ENCODE results near the gene MLF1. TPM values are rescaled to one million over a fixed set of nuclear protein-coding genes. Genes with fewer than 3 reads are reported as not detected.

MLF1 gene
- total RNA-seq, 1 experiment from 2014 or later: 20.4 TPM

DNA sequence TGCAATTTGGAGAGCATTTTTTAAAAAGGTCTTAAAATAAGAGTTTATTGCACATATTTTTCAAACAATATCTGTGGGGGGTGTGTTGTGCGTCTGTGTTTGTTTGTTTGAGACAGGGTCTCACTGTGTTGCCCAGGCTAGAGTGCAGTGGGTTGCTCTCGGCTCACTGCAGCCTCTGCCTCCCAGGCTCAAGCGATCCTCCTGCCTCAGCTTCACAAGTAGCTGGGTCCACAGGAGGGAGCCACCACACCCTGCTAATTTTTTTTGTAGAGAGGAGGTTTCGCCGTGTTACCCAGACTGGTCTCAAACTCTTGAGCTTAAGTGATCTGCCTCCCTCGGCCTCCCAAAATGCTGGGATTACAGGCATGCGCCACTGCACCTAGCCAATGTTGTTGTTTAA is 2.7 kb downstream of the MLF1 start:
- TF ChIP-seq, protein P1, sequence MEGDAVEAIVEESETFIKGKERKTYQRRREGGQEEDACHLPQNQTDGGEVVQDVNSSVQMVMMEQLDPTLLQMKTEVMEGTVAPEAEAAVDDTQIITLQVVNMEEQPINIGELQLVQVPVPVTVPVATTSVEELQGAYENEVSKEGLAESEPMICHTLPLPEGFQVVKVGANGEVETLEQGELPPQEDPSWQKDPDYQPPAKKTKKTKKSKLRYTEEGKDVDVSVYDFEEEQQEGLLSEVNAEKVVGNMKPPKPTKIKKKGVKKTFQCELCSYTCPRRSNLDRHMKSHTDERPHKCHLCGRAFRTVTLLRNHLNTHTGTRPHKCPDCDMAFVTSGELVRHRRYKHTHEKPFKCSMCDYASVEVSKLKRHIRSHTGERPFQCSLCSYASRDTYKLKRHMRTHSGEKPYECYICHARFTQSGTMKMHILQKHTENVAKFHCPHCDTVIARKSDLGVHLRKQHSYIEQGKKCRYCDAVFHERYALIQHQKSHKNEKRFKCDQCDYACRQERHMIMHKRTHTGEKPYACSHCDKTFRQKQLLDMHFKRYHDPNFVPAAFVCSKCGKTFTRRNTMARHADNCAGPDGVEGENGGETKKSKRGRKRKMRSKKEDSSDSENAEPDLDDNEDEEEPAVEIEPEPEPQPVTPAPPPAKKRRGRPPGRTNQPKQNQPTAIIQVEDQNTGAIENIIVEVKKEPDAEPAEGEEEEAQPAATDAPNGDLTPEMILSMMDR (conservative IDR thresholded peaks at IDR 0.05): peak; percentile 33; the same call in 2 of the 3 replicates
- no peaks in the 10 kb centered on the region; a peak in 1 of 7 replicates for H3K36me3 Mint-ChIP-seq (ENCODE audit: insufficient read depth in 1 of 3, low read depth in 3 of 3)

More for the DNA sequence above, 2.7 kb downstream of the MLF1 start:
- Mint-ChIP-seq H3K4me1 (peaks cover 10 to 16% of the 10 kb centered on the region in 2 experiments), H3K9me3 (peaks cover 0 to 4% of the 10 kb centered on the region in 2 experiments; a peak in 1 of 5 replicates), H3K27ac (no peak overlapping the region), H3K27me3 (ENCODE audit: low read depth) (peaks cover 30% of the 10 kb centered on the region), H3K4me3 (no peak overlapping the region)
- H3K14ac ChIP-seq (ENCODE audit: insufficient read depth, low read length): no peak overlapping the region
- peak; percentile 53 for DNase-seq
- H3K4ac ChIP-seq (ENCODE audit: low read depth, low read length): no peak overlapping the region
- H3K9me3 ChIP-seq (ENCODE audit: control insufficient read depth, low read depth, low read length): no peaks in the 10 kb centered on the region
- no peak overlapping the region for H2AK5ac ChIP-seq (ENCODE audit: insufficient read length, low read length)
- H3K27ac ChIP-seq (ENCODE audit: insufficient read length, low read depth, low read length): no peak overlapping the region
- peaks cover 11% of the 10 kb centered on the region for H3K23me2 ChIP-seq (ENCODE audit: insufficient read length, low read depth, low read length, poor library complexity, severe bottlenecking)
- no CpG with 5 or more reads among the region's 7 CpGs for WGBS (ENCODE audit: extremely low coverage, insufficient read length, low lambda C conversion rate)
- H2BK12ac ChIP-seq (ENCODE audit: insufficient read length, low read depth, low read length): no peak overlapping the region
- H3T11ph ChIP-seq (ENCODE audit: low read length): no peak overlapping the region
- H4K20me1 ChIP-seq (ENCODE audit: control insufficient read depth, insufficient read depth, insufficient read length): no peaks in the 10 kb centered on the region
- no peak overlapping the region for H3K56ac ChIP-seq (ENCODE audit: insufficient read length, low read depth, low read length)
- no peak overlapping the region for H3K23ac ChIP-seq (ENCODE audit: insufficient read length, low read depth, low read length)
- no peak overlapping the region for H4K8ac ChIP-seq (replicated peaks; ENCODE audit: insufficient read length, low read depth, low read length)
- no peak overlapping the region for H4K91ac ChIP-seq (ENCODE audit: insufficient read length, low read depth, low read length)
- no peaks in the 10 kb centered on the region for H3K79me2 ChIP-seq (ENCODE audit: insufficient read depth, low read length)
- H2BK20ac ChIP-seq (ENCODE audit: low read depth, low read length, poor library complexity, severe bottlenecking): no peak overlapping the region
- H3K9ac ChIP-seq (ENCODE audit: extremely low read depth, insufficient read length, low read length): no peak overlapping the region
- no peak overlapping the region for H2AFZ ChIP-seq (ENCODE audit: low read length)
- no peaks in the 10 kb centered on the region for H3K79me1 ChIP-seq (ENCODE audit: insufficient read depth, low read depth, low read length, poor library complexity, severe bottlenecking)
- no peak overlapping the region for H3K4me2 ChIP-seq (ENCODE audit: insufficient read depth, insufficient read length, low read length)
- H4K5ac ChIP-seq (ENCODE audit: insufficient read length, low read depth, low read length): no peak overlapping the region
- no peaks in the 10 kb centered on the region; the same call in 1 of the 2 replicates for H3K4me1 ChIP-seq (ENCODE audit: insufficient read depth, low read length)
- no peaks in the 10 kb centered on the region for H3K27me3 ChIP-seq (ENCODE audit: insufficient read depth, low read length)
- no peak overlapping the region for H3K18ac ChIP-seq (ENCODE audit: insufficient read length, low read depth, low read length)
- no peak overlapping the region for H2BK15ac ChIP-seq (ENCODE audit: low read depth, low read length)
- no peak overlapping the region for H2BK120ac ChIP-seq (ENCODE audit: low read depth, low read length, poor library complexity, severe bottlenecking)
- no peak overlapping the region for H2BK5ac ChIP-seq (ENCODE audit: insufficient read length, low read length)
